H1 (cell line): ENCODE data around the gene CCR2. TPM values are rescaled to one million over a fixed set of nuclear protein-coding genes. Genes with fewer than 3 reads are reported as not detected.

Experiments
- CTCF ChIA-PET: fragments of 300-600 bp; sonication (Branson Sonifier 250); formaldehyde crosslinking; loops from one replicate; lab custom pipeline; 2021; ENCODE audit not compliant: partially characterized antibody; lab: Charles Lee
- POLR2A ChIA-PET: fragments of 300-600 bp; sonication (Branson Sonifier 250); formaldehyde crosslinking; loops from one replicate; lab custom pipeline; 2021; ENCODE audit warnings: inconsistent platforms; ENCODE audit not compliant: partially characterized antibody; lab: Charles Lee
- DNase-seq, 2 experiments: peaks; one replicate each; pipeline versions ENCODE4 v3.0.0 to v3.0.0-alpha.2; 2010 to 2022; ENCODE audit warnings: low spot score in 2 of 2, low read depth in 1 of 2, mixed read lengths in 1 of 2
- FAIRE-seq: peaks from 2 replicates; lab custom pipeline; 2011; peaks lifted over from hg19 to GRCh38; lab: Jason Lieb, UNC
- H2AFZ ChIP-seq: 2 replicates; pipeline ENCODE4 v1.8.1; 2012; ENCODE audit warnings: low read length, inconsistent platforms
- H2AK5ac ChIP-seq: 2 replicates; pipeline ENCODE4 v1.6.1; 2013; ENCODE audit warnings: low read depth, low read length
- H2BK120ac ChIP-seq: replicated peaks from 2 replicates; pipeline ENCODE3; 2013; ENCODE audit warnings: low read depth, low read length, inconsistent platforms
- H2BK12ac ChIP-seq: 2 replicates; pipeline ENCODE4 v1.6.1; 2013; ENCODE audit warnings: low read depth, low read length
- H2BK15ac ChIP-seq: 2 replicates; pipeline ENCODE4 v1.6.1; 2013; ENCODE audit warnings: low read length
- H2BK20ac ChIP-seq: 2 replicates; pipeline ENCODE4 v1.6.1; 2013; ENCODE audit warnings: low read length
- H2BK5ac ChIP-seq: 2 replicates; pipeline ENCODE4 v1.6.1; 2013; ENCODE audit warnings: low read depth, low read length
- H3K14ac ChIP-seq: 2 replicates; pipeline ENCODE4 v1.6.1; 2013; ENCODE audit warnings: inconsistent platforms; ENCODE audit not compliant: insufficient read length
- H3K18ac ChIP-seq: 2 replicates; pipeline ENCODE4 v1.6.1; 2013; ENCODE audit warnings: low read length; ENCODE audit errors: extremely low read depth
- H3K23ac ChIP-seq: 2 replicates; pipeline ENCODE4 v1.6.1; 2013; ENCODE audit warnings: inconsistent platforms; ENCODE audit not compliant: insufficient read length
- H3K23me2 ChIP-seq: 2 replicates; pipeline ENCODE4 v1.6.1; 2013; ENCODE audit warnings: low read depth, low read length
- H3K27ac ChIP-seq: 2 replicates; pipeline ENCODE4 v1.6.1; 2011; ENCODE audit warnings: low read depth, low read length, inconsistent platforms
- H3K27me3 ChIP-seq, 4 experiments: replicated peaks in 1 of 4; 1 replicate in 1 of 4; 2 replicates in 3 of 4; pipeline versions ENCODE4 v1.6.1 to v1.8.1; 2011 to 2013; ENCODE audit warnings: low read length in 3 of 4, mild to moderate bottlenecking in 3 of 4, inconsistent platforms in 2 of 4, mixed read lengths in 2 of 4, moderate library complexity in 1 of 4; ENCODE audit not compliant: control insufficient read depth in 3 of 4, insufficient read depth in 3 of 4; ENCODE audit errors: extremely low read depth in 1 of 4
- H3K36me3 ChIP-seq, 4 experiments: 2 replicates each; pipeline versions ENCODE4 v1.6.1 to v1.8.1; 2011 to 2013; ENCODE audit warnings: mild to moderate bottlenecking in 4 of 4, low read length in 3 of 4, moderate library complexity in 2 of 4, control low read depth in 1 of 4, inconsistent platforms in 1 of 4; ENCODE audit not compliant: insufficient read depth in 4 of 4, control insufficient read depth in 2 of 4
- H3K4ac ChIP-seq: replicated peaks from 2 replicates; pipeline ENCODE3; 2013; ENCODE audit warnings: low read length, low read depth, mixed read lengths, inconsistent platforms; ENCODE audit not compliant: insufficient read length
- H3K4me1 ChIP-seq, 4 experiments: replicated peaks in 1 of 4; 1 replicate in 1 of 4; 2 replicates in 3 of 4; pipeline versions ENCODE4 v1.6.1 to v1.8.1; 2011 to 2013; ENCODE audit warnings: low read length in 3 of 4, inconsistent platforms in 2 of 4, mixed read lengths in 1 of 4; ENCODE audit not compliant: insufficient read depth in 4 of 4, control insufficient read depth in 3 of 4
- H3K4me2 ChIP-seq, 2 experiments: 2 replicates each; pipeline versions ENCODE4 v1.6.1 to v1.8.1; 2011 to 2013; ENCODE audit warnings: low read depth in 2 of 2, low read length in 2 of 2, control low read depth in 1 of 2, inconsistent platforms in 1 of 2, mild to moderate bottlenecking in 1 of 2; ENCODE audit not compliant: insufficient read depth in 1 of 2
- H3K4me3 ChIP-seq, 4 experiments: fragments of 200-600, 300-600 bp in 1 of 4; sonication (generic), shearing (Covaris generic), sonication (Bioruptor Twin) in 1 of 4; 2 replicates each; pipeline versions ENCODE4 v1.5.1 to v1.8.1; 2011 to 2016; ENCODE audit warnings: low read length in 4 of 4, low read depth in 3 of 4, control low read depth in 2 of 4, inconsistent platforms in 2 of 4, mild to moderate bottlenecking in 2 of 4, mixed read lengths in 1 of 4, moderate library complexity in 1 of 4; ENCODE audit not compliant: insufficient read depth in 2 of 4; ENCODE audit errors: extremely low read depth in 1 of 4
- H3K56ac ChIP-seq: replicated peaks from 2 replicates; pipeline ENCODE3; 2013; ENCODE audit warnings: low read depth, mild to moderate bottlenecking, mixed read lengths, low read length, inconsistent platforms; ENCODE audit not compliant: insufficient read length
- H3K79me1 ChIP-seq: 2 replicates; pipeline ENCODE4 v1.6.1; 2013; ENCODE audit warnings: low read depth, low read length, control low read depth
- H3K79me2 ChIP-seq, 2 experiments: 2 replicates each; pipeline versions ENCODE4 v1.6.1 to v1.8.1; 2012 to 2013; ENCODE audit warnings: low read length in 2 of 2, mild to moderate bottlenecking in 2 of 2, inconsistent platforms in 1 of 2; ENCODE audit not compliant: insufficient read depth in 2 of 2, control insufficient read depth in 1 of 2
- H3K9ac ChIP-seq, 4 experiments: replicated peaks in 1 of 4; 1 replicate in 1 of 4; 2 replicates in 3 of 4; pipeline versions ENCODE4 v1.6.1 to v1.8.1; 2011 to 2013; ENCODE audit warnings: low read depth in 3 of 4, low read length in 3 of 4, control low read depth in 2 of 4, mild to moderate bottlenecking in 2 of 4, moderate library complexity in 2 of 4, inconsistent platforms in 1 of 4; ENCODE audit errors: extremely low read depth in 1 of 4
- H3K9me3 ChIP-seq, 2 experiments: 2 replicates each; pipeline versions ENCODE4 v1.6.1 to v1.8.1; 2012 to 2013; ENCODE audit warnings: mild to moderate bottlenecking in 2 of 2, moderate library complexity in 2 of 2, control low read depth in 1 of 2, inconsistent platforms in 1 of 2, low read depth in 1 of 2, low read length in 1 of 2, mixed read lengths in 1 of 2; ENCODE audit not compliant: insufficient read depth in 2 of 2
- H4K20me1 ChIP-seq, 2 experiments: replicated peaks in 1 of 2; 2 replicates each; pipeline versions ENCODE3 to v1.8.1; 2011 to 2013; ENCODE audit warnings: inconsistent platforms in 2 of 2, low read length in 2 of 2, mild to moderate bottlenecking in 1 of 2; ENCODE audit not compliant: insufficient read depth in 2 of 2, control insufficient read depth in 1 of 2
- H4K5ac ChIP-seq: 2 replicates; pipeline ENCODE4 v1.6.1; 2013; ENCODE audit warnings: low read length, low read depth, mixed read lengths, inconsistent platforms; ENCODE audit not compliant: insufficient read length
- H4K8ac ChIP-seq: 2 replicates; pipeline ENCODE4 v1.8.0; 2013; ENCODE audit warnings: mild to moderate bottlenecking, moderate library complexity, low read length, inconsistent platforms; ENCODE audit not compliant: insufficient read depth; ENCODE audit errors: extremely low read depth
- H4K91ac ChIP-seq: replicated peaks from 2 replicates; pipeline ENCODE3; 2013; ENCODE audit warnings: low read length, mixed read lengths, inconsistent platforms; ENCODE audit not compliant: insufficient read length
- BACH1 ChIP-seq: IDR thresholded peaks from 2 replicates; pipeline ENCODE4 v1.6.1; 2012; ENCODE audit warnings: low read length, improper control_type of control experiment
- CBX5 ChIP-seq: fragments of 300-800, 300-1000 bp; sonication (generic); IDR thresholded peaks from 2 replicates; pipeline ENCODE4 v1.7.1; 2016; ENCODE audit warnings: antibody characterized with exemption, low read length, low read depth
- CEBPB ChIP-seq: IDR thresholded peaks from 2 replicates; pipeline ENCODE4 v1.6.1; 2012; ENCODE audit warnings: low read depth, low read length
- CHD1 ChIP-seq: IDR thresholded peaks from 2 replicates; pipeline ENCODE4 v1.6.1; 2012; ENCODE audit warnings: low read depth, low read length, improper control_type of control experiment
- CHD2 ChIP-seq: IDR thresholded peaks from 2 replicates; pipeline ENCODE4 v1.6.1; 2012; ENCODE audit warnings: low read length, improper control_type of control experiment
- CTCF ChIP-seq, 3 experiments: IDR thresholded peaks; 1 replicate in 2 of 3; 2 replicates in 1 of 3; pipeline versions ENCODE4 v1.5.1 to v1.6.1; 2011; ENCODE audit warnings: low read length in 3 of 3, mild to moderate bottlenecking in 3 of 3, inconsistent platforms in 2 of 3, low read depth in 1 of 3, moderate library complexity in 1 of 3; ENCODE audit not compliant: insufficient read depth in 1 of 3; ENCODE audit errors: control extremely low read depth in 1 of 3
- JUN ChIP-seq: IDR thresholded peaks from 2 replicates; pipeline ENCODE4 v1.6.1; 2011; ENCODE audit warnings: low read depth, mild to moderate bottlenecking, improper control_type of control experiment, low read length
- PHF8 ChIP-seq: fragments of 200-600 bp; sonication (generic); conservative IDR thresholded peaks from 2 replicates; pipeline ENCODE4 v1.7.1; 2012; ENCODE audit warnings: low read depth, mild to moderate bottlenecking, inconsistent platforms, low read length, moderate library complexity
- RAD21 ChIP-seq, 2 experiments: IDR thresholded peaks in 1 of 2; conservative IDR thresholded peaks in 1 of 2; 2 replicates each; pipeline ENCODE4 v1.6.1; 2011; ENCODE audit warnings: low read depth in 2 of 2, low read length in 2 of 2, improper control_type of control experiment in 1 of 2, inconsistent platforms in 1 of 2, mild to moderate bottlenecking in 1 of 2, moderate library complexity in 1 of 2
- TBP ChIP-seq: IDR thresholded peaks from 2 replicates; pipeline ENCODE4 v1.6.1; 2011; ENCODE audit warnings: low read depth, low read length, improper control_type of control experiment
- TEAD4 ChIP-seq: IDR thresholded peaks from 2 replicates; pipeline ENCODE4 v1.6.1; 2012; ENCODE audit warnings: low read depth, low read length, inconsistent platforms, mixed read lengths
- WGBS, 2 experiments: shearing (Covaris generic) in 1 of 2; methylation state at CpG; one replicate each; pipeline versions ENCODE4 v1.1.6 to v1.1.7; 2013 to 2015; ENCODE audit warnings: low lambda C conversion rate in 2 of 2, mixed read lengths in 2 of 2, inconsistent platforms in 1 of 2, low coverage in 1 of 2, missing lambda C conversion rate in 1 of 2; ENCODE audit not compliant: insufficient replicate concordance in 2 of 2, insufficient coverage in 1 of 2, insufficient read length in 1 of 2; ENCODE audit errors: extremely low coverage in 1 of 2, missing lambda C conversion rate in 1 of 2; 5-methylcytosine and 5-hydroxymethylcytosine counted together
- polyA plus RNA-seq, 7 experiments: library from polyadenylated mRNA; depleted of rRNA in 3 of 7; stranded (reverse) in 5 of 7; unstranded in 2 of 7; fragments of >200 nt in 5 of 7; fragments of 200-250 nt in 2 of 7; gene quantifications; 1 replicate in 5 of 7; 2 replicates in 1 of 7; 4 replicates in 1 of 7; pipeline versions ENCODE4 v1.2.1 to v1.2.3, GENCODE V29; 2011 to 2013; ENCODE audit warnings: missing spikeins in 2 of 7, mixed read lengths in 2 of 7
- total RNA-seq: library from RNA; stranded (reverse); fragmentation: NEBNext Ultra II Directional; extraction: Animal tissue kit (Norgen Biotek cat#: 25700); gene quantifications from 2 replicates; pipeline ENCODE4 v1.2.1, GENCODE V29; 2021

The CCR2 gene
- total and polyA plus RNA-seq, 2 of the 8 experiments (the other 6 are each of a cell fraction or from before 2014, with no cell fraction given) = not detected

GRCh38 chr3:46349484-46350261, 4.2 kb upstream of the CCR2 start:
- Histone ChIP-seq H4K20me1 (no peaks in the 10 kb centered on the region), H3K56ac (no peak overlapping the region), H2BK5ac (no peak overlapping the region), H3K18ac (no peak overlapping the region), H4K5ac (no peak overlapping the region), H3K9ac (no peak overlapping the region), H2BK120ac (no peak overlapping the region), H3K79me1 (no peaks in the 10 kb centered on the region), H4K91ac (no peak overlapping the region), H2BK12ac (no peak overlapping the region), H3K36me3 (no peaks in the 10 kb centered on the region), H3K4ac (no peak overlapping the region), H3K14ac (no peak overlapping the region), H3K79me2 (no peaks in the 10 kb centered on the region), H3K4me3 (no peak overlapping the region), H3K4me1 (no peaks in the 10 kb centered on the region; a peak in 1 of 7 replicates), H2AFZ (no peak overlapping the region), H4K8ac (no peak overlapping the region), H3K23me2 (no peaks in the 10 kb centered on the region), H2BK20ac (no peak overlapping the region), H3K9me3 (peaks cover 0 to 2% of the 10 kb centered on the region in 2 experiments; a peak in 1 of 4 replicates), H3K4me2 (no peak overlapping the region), H2BK15ac (no peak overlapping the region), H3K23ac (no peak overlapping the region), H3K27me3 (no peaks in the 10 kb centered on the region), H2AK5ac (no peak overlapping the region), H3K27ac (no peak overlapping the region)
- CTCF ChIA-PET = interaction anchor here (0.6 kb wide), 1 partner anchor 43 kb away, joined by 4 read pairs; no protein-coding TSS in a partner anchor
- DNase-seq (no peak), FAIRE-seq (no peak)
- 80% methylated on average over 2 of the region's 2 CpGs; no CpG with 5 or more reads in 1 of the 2 experiments for WGBS, 2 experiments
- POLR2A ChIA-PET = no interaction called here
- TF ChIP-seq CTCF (IDR thresholded peaks at IDR 0.05; ENCODE audit: control extremely low read depth in 1 of 3, insufficient read depth in 1 of 3, low read depth in 1 of 3, low read length in 3 of 3) = no peak
- TF ChIP-seq TEAD4 = no peak
- TF ChIP-seq TBP = no peak
- TF ChIP-seq BACH1 = no peak
- no peak for TF ChIP-seq JUN
- TF ChIP-seq CHD1 = no peak
- TF ChIP-seq PHF8 = no peak
- TF ChIP-seq CBX5 = no peak
- no peak for TF ChIP-seq CEBPB
- no peak for TF ChIP-seq CHD2
- no peak for TF ChIP-seq RAD21 (IDR thresholded peaks at IDR 0.05 in 1 of 2, conservative IDR thresholded peaks at IDR 0.05 in 1 of 2; ENCODE audit: low read depth in 2 of 2, low read length in 2 of 2)
